DMS53 (cell line): Measurements from ENCODE around the gene ATP6V1G3.
"Not testable (repeated sequence)": the region's sequence is repeated elsewhere in the genome, so short reads cannot be mapped to it uniquely, and the experiment has no call there.

Experiments
- DNase-seq: peaks from one replicate; lab custom pipeline; 2025; lab: John Stamatoyannopoulos, UW

ATP6V1G3 gene

GRCh38 chr1:198540580-198540979, at the start of gene ATP6V1G3:
TSS of gene ATP6V1G3 (minus strand) at chr1:198540680. CDS start at chr1:198540650, 30 bp downstream.
- no peak for DNase-seq

GRCh38 chr1:198588845-198589244, 48.4 kb upstream of the ATP6V1G3 start:
- no peak for DNase-seq

- DNase-seq, result no peak
Measured at GRCh38 chr1:198584163-198584562, 43.7 kb upstream of the ATP6V1G3 start.

- not testable (repeated sequence) for DNase-seq
Measured at GRCh38 chr1:198583209-198583802, 42.8 kb upstream of the ATP6V1G3 start.

GRCh38 chr1:198577444-198577843, 37.0 kb upstream of the ATP6V1G3 start:
- DNase-seq, result peak; percentile 72

- peak; percentile 68 for DNase-seq
Measured at GRCh38 chr1:198575798-198576641, 35.5 kb upstream of the ATP6V1G3 start.

- no peak for DNase-seq
Measured at GRCh38 chr1:198575292-198575691, 34.8 kb upstream of the ATP6V1G3 start.

- no peak for DNase-seq
Measured at GRCh38 chr1:198574325-198574724, 33.8 kb upstream of the ATP6V1G3 start.

- DNase-seq, result no peak
Measured at GRCh38 chr1:198564716-198565115, 24.2 kb upstream of the ATP6V1G3 start.

GRCh38 chr1:198564157-198564556, 23.7 kb upstream of the ATP6V1G3 start:
- DNase-seq, result no peak

- DNase-seq, result no peak
Measured at GRCh38 chr1:198563583-198563982, 23.1 kb upstream of the ATP6V1G3 start.

- DNase-seq, result no peak
Measured at GRCh38 chr1:198560161-198560560, 19.7 kb upstream of the ATP6V1G3 start.

GRCh38 chr1:198559362-198559761, 18.9 kb upstream of the ATP6V1G3 start:
- DNase-seq, result no peak

GRCh38 chr1:198558402-198558801, 17.9 kb upstream of the ATP6V1G3 start:
- no peak for DNase-seq

- DNase-seq, result no peak
Measured at GRCh38 chr1:198556971-198557370, 16.5 kb upstream of the ATP6V1G3 start.

- DNase-seq, result no peak
Measured at GRCh38 chr1:198552668-198553416, 12.4 kb upstream of the ATP6V1G3 start.

- DNase-seq, result no peak
Measured at GRCh38 chr1:198550941-198551524, 10.6 kb upstream of the ATP6V1G3 start.

GRCh38 chr1:198549866-198550265, 9.4 kb upstream of the ATP6V1G3 start:
- no peak for DNase-seq

GRCh38 chr1:198548890-198549289, 8.4 kb upstream of the ATP6V1G3 start:
- DNase-seq, result no peak

GRCh38 chr1:198545156-198545555, 4.7 kb upstream of the ATP6V1G3 start:
- DNase-seq, result no peak

- DNase-seq, result no peak
Measured at GRCh38 chr1:198544265-198544664, 3.8 kb upstream of the ATP6V1G3 start.

GRCh38 chr1:198543670-198544260, 3.3 kb upstream of the ATP6V1G3 start:
- DNase-seq, result no peak
